ENCODE data around the gene FCN3.

GRCh38 chr1:27356277-27356618, 18.4 kb downstream of the FCN3 start:
- TF ChIP-seq CTCF (IDR thresholded peaks at IDR 0.05) = no peak
- TF ChIP-seq POLR2A (IDR thresholded peaks at IDR 0.05) = no peak

Measured in ovary (tissue), 3 donors.